GM12878 (cell line): Measurements from ENCODE around the gene NUCB1. TPM values are rescaled to one million over a fixed set of nuclear protein-coding genes. Genes with fewer than 3 reads are reported as not detected.
A peak's percentile ranks its signal among the peaks of the same experiment; 100 is the strongest.

ENCODE experiments used
- ATAC-seq: fragments of 200-7000 bp; cut with Tn5 transposase; 3 replicates; pipeline ENCODE4 v1.9.1; 2020; ENCODE audit warnings: mild to moderate bottlenecking, moderate library complexity
- BruUV-seq: library from RNA; stranded (reverse); fragments of 400-500 nt; replicated peaks from 2 replicates; lab custom pipeline; 2021; lab: Mats Ljungman, UMichigan
- CTCF ChIA-PET: fragments of 300-600 bp; sonication (Branson Sonifier 250); formaldehyde crosslinking; extraction: SDS; loops from one replicate; lab custom pipeline; 2021; ENCODE audit warnings: inconsistent platforms; lab: Yijun Ruan, JAX
- POLR2A ChIA-PET: fragments of 350-600 bp; formaldehyde crosslinking; extraction: SDS; loops from one replicate; lab custom pipeline; 2021; ENCODE audit warnings: inconsistent platforms; lab: Charles Lee
- RAD21 ChIA-PET: fragments of 300-600 bp; sonication (Branson Sonifier 250); formaldehyde crosslinking; loops from one replicate; lab custom pipeline; 2023; ENCODE audit warnings: antibody characterized with exemption; ENCODE audit not compliant: unreplicated experiment; lab: Charles Lee
- SMC1A ChIA-PET: fragments of 300-600 bp; sonication (Branson Sonifier 250); formaldehyde crosslinking; loops from one replicate; lab custom pipeline; 2023; ENCODE audit not compliant: unreplicated experiment, uncharacterized antibody; lab: Charles Lee
- DNase-seq: peaks from one replicate; pipeline ENCODE4 v3.0.0-alpha.2; 2011; ENCODE audit warnings: low read depth, low spot score
- FAIRE-seq: peaks from 3 replicates; lab custom pipeline; 2011; peaks lifted over from hg19 to GRCh38; lab: Jason Lieb, UNC
- H2AFZ ChIP-seq: 2 replicates; pipeline ENCODE4 v1.6.0; 2011; ENCODE audit warnings: low read depth, low read length, control low read depth; ENCODE audit not compliant: control insufficient read depth
- H3K27ac ChIP-seq: 2 replicates; pipeline ENCODE4 v1.5.1; 2011; ENCODE audit warnings: control low read depth; ENCODE audit not compliant: control insufficient read depth, insufficient read depth
- H3K27me3 ChIP-seq, 2 experiments: replicated peaks in 1 of 2; 2 replicates each; pipeline versions ENCODE4 v1.6.0 to v1.6.1; 2011; ENCODE audit warnings: low read length in 1 of 2; ENCODE audit not compliant: control insufficient read depth in 2 of 2, insufficient read depth in 2 of 2
- H3K36me3 ChIP-seq, 2 experiments: 2 replicates each; pipeline ENCODE4 v1.5.1; 2011; ENCODE audit warnings: low read length in 1 of 2; ENCODE audit not compliant: control insufficient read depth in 2 of 2, insufficient read depth in 2 of 2
- H3K4me1 ChIP-seq: 2 replicates; pipeline ENCODE4 v1.6.1; 2011; ENCODE audit warnings: mild to moderate bottlenecking, low read length, moderate library complexity, mixed read lengths; ENCODE audit not compliant: control insufficient read depth, insufficient read depth
- H3K4me2 ChIP-seq: 2 replicates; pipeline ENCODE4 v1.6.0; 2011; ENCODE audit warnings: control low read depth; ENCODE audit not compliant: control insufficient read depth, insufficient read depth
- H3K4me3 ChIP-seq: fragments of 200-600 bp; sonication (generic); 2 replicates; pipeline ENCODE4 v1.5.1; 2016
- H3K79me2 ChIP-seq: 2 replicates; pipeline ENCODE4 v1.6.0; 2011; ENCODE audit warnings: low read length; ENCODE audit not compliant: control insufficient read depth, insufficient read depth
- H3K9ac ChIP-seq: 2 replicates; pipeline ENCODE4 v1.8.0; 2011; ENCODE audit warnings: low read length, control low read depth, mixed read lengths; ENCODE audit not compliant: control insufficient read depth, insufficient read depth
- H3K9me3 ChIP-seq: replicated peaks from 3 replicates; pipeline ENCODE4 v1.5.1; 2011; ENCODE audit warnings: mild to moderate bottlenecking, low read length; ENCODE audit not compliant: control insufficient read depth, insufficient read depth
- H4K20me1 ChIP-seq: 2 replicates; pipeline ENCODE4 v1.6.0; 2011; ENCODE audit not compliant: control insufficient read depth, insufficient read depth
- EGR1 ChIP-seq, 2 experiments: IDR thresholded peaks; 1 replicate in 1 of 2; 2 replicates in 1 of 2; pipeline ENCODE4 v1.6.1; 2011 to 2012; ENCODE audit warnings: low read depth in 2 of 2, low read length in 2 of 2, borderline replicate concordance in 1 of 2, mild to moderate bottlenecking in 1 of 2, moderate library complexity in 1 of 2
- EP300 ChIP-seq, 2 experiments: fragments of 150-350 bp in 1 of 2; IDR thresholded peaks; 2 replicates each; pipeline ENCODE4 v1.6.1; 2011 to 2012; ENCODE audit warnings: low read depth in 2 of 2, low read length in 2 of 2, borderline replicate concordance in 1 of 2, improper control_type of control experiment in 1 of 2, inconsistent platforms in 1 of 2; ENCODE audit not compliant: control insufficient read depth in 1 of 2
- YBX1 ChIP-seq: fragments of 450-650 bp; IDR thresholded peaks from 2 replicates; pipeline ENCODE4 v1.6.1; 2016; ENCODE audit warnings: antibody characterized with exemption
- WGBS: methylation state at CpG from one replicate; pipeline ENCODE4 v1.1.6; 2016; ENCODE audit warnings: low lambda C conversion rate; ENCODE audit not compliant: insufficient replicate concordance, insufficient coverage; ENCODE audit errors: missing lambda C conversion rate; 5-methylcytosine and 5-hydroxymethylcytosine counted together
- in situ Hi-C: fragments of 300-500 bp; cut with MboI; formaldehyde crosslinking; loops from 9 replicates; pipeline ENCODE4 v1.14.3; 2018; ENCODE audit warnings: mixed read lengths
- intact Hi-C: fragments of 100-400 bp; cut with micrococcal nuclease; formaldehyde crosslinking; loops from one replicate; pipeline ENCODE4 v1.14.2; 2022; ENCODE audit not compliant: unreplicated experiment
- polyA plus RNA-seq, 11 experiments: library from polyadenylated mRNA; depleted of rRNA in 4 of 11; unstranded in 6 of 11; stranded (reverse) in 5 of 11; fragments of >200 nt; fragmentation: Nextera tagmentation in 4 of 11; fragmentation: Illumina TruSeq in 1 of 11; extraction: Ambion mirVana in 4 of 11; extraction: Trizol in 1 of 11; gene quantifications; 1 replicate in 1 of 11; 2 replicates in 10 of 11; pipeline versions ENCODE4 v1.2.1 to v1.2.3, GENCODE V29; 2011 to 2016; ENCODE audit warnings: inconsistent platforms in 2 of 11, missing spikeins in 2 of 11, low read depth in 1 of 11
- total RNA-seq, 4 experiments: library from RNA; depleted of rRNA in 3 of 4; stranded (reverse); fragments of >200 nt in 3 of 4; fragmentation: Illumina TruSeq in 1 of 4; extraction: Trizol in 1 of 4; gene quantifications; 2 replicates each; pipeline versions ENCODE4 v1.2.1 to v1.2.3, GENCODE V29; 2013 to 2021
- TF ChIP-seq, protein P1 (sequence below): IDR thresholded peaks from 2 replicates; pipeline ENCODE4 v1.6.1; 2011; ENCODE audit warnings: mild to moderate bottlenecking, low read depth, low read length, moderate library complexity; ENCODE audit not compliant: insufficient replicate concordance

Gene NUCB1
- total and polyA plus RNA-seq, 10 of the 15 experiments (the other 5 are each of a cell fraction or from before 2014, with no cell fraction given) = 1.8 to 112 (median 44.5) TPM

DNA sequence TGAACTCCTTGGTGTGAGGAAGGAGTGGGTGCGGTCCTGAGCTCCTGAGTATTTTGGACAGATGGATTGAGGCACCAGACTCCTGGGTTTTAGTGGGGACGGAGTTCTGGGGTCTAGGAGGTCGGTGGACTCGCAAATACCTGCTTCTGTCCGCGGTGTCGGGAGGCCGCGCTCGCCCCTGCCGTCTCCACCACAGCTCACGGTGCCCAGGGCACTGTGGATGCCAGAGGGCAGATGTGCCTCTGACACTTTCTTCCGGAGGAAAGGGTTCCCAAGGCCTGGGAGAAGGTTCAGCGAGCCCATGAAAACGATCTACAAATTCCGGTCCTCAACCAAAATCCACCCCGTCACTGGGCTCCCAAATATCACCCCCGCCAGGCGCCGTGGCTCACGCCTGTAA is 4.9 kb upstream of the NUCB1 start:
- peaks cover 10% of the 10 kb centered on the region for H3K4me1 ChIP-seq
- no peaks in the 10 kb centered on the region for H3K36me3 ChIP-seq
- H3K27me3 ChIP-seq = no peaks in the 10 kb centered on the region
- H3K4me2 ChIP-seq = peak overlapping the region; percentile 31
- H3K4me3 ChIP-seq = peak overlapping the region; percentile 56; the same call in 1 of the 2 replicates
- H3K9ac ChIP-seq = no peak overlapping the region
- no peak for TF ChIP-seq EP300 (IDR thresholded peaks at IDR 0.05; ENCODE audit: borderline replicate concordance in 1 of 2, control insufficient read depth in 1 of 2, low read depth in 2 of 2, low read length in 2 of 2)
- TF ChIP-seq, protein P1, sequence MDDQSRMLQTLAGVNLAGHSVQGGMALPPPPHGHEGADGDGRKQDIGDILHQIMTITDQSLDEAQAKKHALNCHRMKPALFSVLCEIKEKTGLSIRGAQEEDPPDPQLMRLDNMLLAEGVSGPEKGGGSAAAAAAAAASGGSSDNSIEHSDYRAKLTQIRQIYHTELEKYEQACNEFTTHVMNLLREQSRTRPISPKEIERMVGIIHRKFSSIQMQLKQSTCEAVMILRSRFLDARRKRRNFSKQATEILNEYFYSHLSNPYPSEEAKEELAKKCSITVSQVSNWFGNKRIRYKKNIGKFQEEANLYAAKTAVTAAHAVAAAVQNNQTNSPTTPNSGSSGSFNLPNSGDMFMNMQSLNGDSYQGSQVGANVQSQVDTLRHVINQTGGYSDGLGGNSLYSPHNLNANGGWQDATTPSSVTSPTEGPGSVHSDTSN = no peak
- no peak for TF ChIP-seq EGR1 (IDR thresholded peaks at IDR 0.05; ENCODE audit: borderline replicate concordance in 1 of 2, low read depth in 2 of 2, low read length in 2 of 2)
- TF ChIP-seq YBX1 = no peak
- BruUV-seq = TSS peak; percentile 62
- no peak for DNase-seq
- in situ Hi-C loops (no loop called here), intact Hi-C loops (no loop called here)
- ATAC-seq = no peak
- FAIRE-seq = no peak
- peak overlapping the region; percentile 33; the same call in 1 of the 2 replicates for H3K27ac ChIP-seq
- H2AFZ ChIP-seq = no peak overlapping the region
- H3K9me3 ChIP-seq = no peaks in the 10 kb centered on the region
- H4K20me1 ChIP-seq = no peaks in the 10 kb centered on the region
- WGBS = 67% methylated on average over 21 of the region's 21 CpGs
- SMC1A ChIA-PET = interaction anchor here (1.7 to 2.5 kb wide), 2 partner anchors 10 to 58 kb away, joined by 3 to 10 read pairs; no protein-coding TSS in a partner anchor
- CTCF ChIA-PET = interaction anchor here (1.3 to 1.4 kb wide), 2 partner anchors 9 to 53 kb away, joined by 5 to 6 read pairs; no protein-coding TSS in a partner anchor
- RAD21 ChIA-PET = interaction anchor here (1.0 to 2.0 kb wide), 2 partner anchors 21 to 67 kb away, joined by 5 to 10 read pairs; no protein-coding TSS in a partner anchor
- H3K79me2 ChIP-seq = peaks cover 1% of the 10 kb centered on the region
- POLR2A ChIA-PET = interaction anchor here (0.6 to 2.6 kb wide), 8 partner anchors 9 to 567 kb away, joined by 3 to 22 read pairs (median 4); partner anchors contain the start of gene PPP1R15A
